Limb (tissue), 2 donors: ENCODE measurements around the gene COL9A2.

Experiments used
- DNase-seq, 2 donors: peaks; one replicate each; pipeline ENCODE4 v3.0.0-alpha.2; 2016; ENCODE audit errors: extremely low spot score in 2 of 2

COL9A2 gene

GRCh38 chr1:40264354-40264781 lies 52.7 kb downstream of the COL9A2 start:
- no peak for DNase-seq

DNA sequence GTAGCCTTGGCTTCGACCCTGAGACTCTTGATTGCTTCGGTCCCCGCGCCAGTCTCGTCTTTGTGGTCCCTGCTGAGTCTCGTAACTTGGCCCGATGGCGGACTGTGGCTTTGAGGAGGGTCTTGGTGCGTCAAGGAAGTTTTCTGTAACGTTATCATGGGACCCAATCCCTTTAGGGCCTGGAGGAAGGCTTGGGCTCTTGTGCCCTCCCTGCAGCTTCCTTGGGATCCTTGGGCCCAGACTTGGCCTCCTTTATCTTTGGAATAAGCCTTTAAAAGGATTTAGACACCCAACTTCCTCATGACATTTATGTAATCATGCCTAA lies 58.7 kb downstream of the COL9A2 start:
- no peak for DNase-seq

DNA sequence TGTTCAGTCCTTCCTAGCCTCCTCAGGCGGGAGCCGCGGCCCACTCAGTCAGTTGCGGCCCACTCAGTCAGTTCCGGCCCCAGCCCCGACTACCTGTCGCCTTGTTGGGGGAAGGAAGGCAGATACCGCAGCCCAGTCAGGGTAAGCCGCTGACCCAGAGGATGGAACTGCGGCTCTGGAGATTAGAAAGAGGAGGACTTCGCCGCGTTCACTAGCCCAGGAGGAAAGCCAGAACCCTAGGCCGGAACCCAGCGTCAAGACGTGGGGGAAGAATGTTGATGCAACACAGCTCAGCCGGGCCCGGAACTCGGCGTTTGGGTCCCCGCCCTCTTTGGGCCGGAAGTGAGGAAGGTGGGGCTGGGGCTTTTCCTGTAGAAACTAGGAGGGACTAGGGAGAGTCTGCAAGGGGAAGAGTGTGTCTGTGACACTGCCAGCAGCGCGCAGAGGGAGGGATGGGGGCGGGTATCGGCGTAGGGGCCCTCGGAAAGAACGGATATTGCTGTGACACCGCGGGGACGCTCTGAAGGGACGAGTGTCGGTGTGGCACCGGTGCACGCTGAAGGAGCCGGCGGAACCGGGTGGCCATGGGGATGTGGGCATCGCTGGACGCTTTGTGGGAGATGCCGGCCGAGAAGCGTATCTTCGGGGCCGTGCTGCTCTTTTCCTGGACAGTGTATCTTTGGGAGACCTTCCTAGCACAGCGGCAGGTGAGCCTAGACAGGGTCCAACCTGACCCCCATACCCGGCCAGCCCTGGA lies 59.2 kb downstream of the COL9A2 start, which contains the start of gene ZMPSTE24:
ZMPSTE24 (plus strand) TSS at position 549 of the 757 bp plus-strand sequence; CDS start at position 585, 36 bp downstream.
- peak; percentile 95 to 96 for DNase-seq

- DNase-seq = no peak
Measured at GRCh38 chr1:40257313-40257687, 59.8 kb downstream of the COL9A2 start.

DNA sequence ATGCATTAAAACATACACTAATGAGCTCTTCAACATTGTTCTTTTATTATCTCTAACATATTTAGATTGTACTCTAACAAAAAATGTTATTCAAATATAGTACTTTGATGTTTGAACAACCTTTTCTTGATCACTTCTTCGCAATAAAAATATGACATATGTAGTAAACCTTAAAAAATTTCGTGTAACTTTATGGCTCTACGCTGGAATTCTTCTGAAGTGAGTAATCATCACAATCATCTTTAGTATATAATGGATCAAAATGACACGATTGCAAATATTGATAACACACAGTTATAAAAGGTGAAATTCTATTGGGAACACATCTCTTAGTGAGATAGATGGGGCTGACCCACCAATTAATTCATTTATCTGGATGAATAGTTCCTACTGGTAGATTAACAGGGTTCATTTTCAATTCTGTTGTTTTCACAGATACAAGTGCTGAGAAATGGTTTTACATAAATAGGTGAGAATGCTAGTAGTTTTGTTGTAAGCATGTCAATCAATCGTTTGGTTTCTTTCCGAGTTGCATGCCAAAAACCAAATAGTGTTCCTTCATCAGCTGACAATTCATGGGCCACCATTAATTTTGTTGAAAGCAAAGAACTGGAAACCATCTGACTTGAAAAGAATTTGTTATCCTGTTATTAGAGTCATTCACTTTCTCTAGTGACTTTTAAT lies 60.5 kb downstream of the COL9A2 start:
- no peak for DNase-seq

DNA sequence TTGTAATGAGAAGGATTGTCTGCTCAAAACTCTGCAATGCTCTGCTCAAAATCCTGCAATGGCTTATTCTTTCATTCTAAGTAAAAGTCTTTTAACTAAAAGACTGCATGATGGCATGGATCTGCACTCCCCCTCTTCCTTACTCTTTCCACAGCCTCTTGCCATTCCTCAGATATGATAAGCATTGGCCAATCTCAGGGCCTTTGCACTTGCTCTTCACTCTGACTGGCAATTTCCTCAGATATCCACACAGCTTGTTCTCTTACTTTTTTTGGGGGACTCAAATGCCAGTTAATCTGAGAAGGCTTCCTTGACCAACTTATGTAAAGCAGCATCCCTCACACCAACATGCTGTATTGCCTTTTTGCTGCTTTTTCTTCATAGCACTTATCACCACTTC lies 61.9 kb downstream of the COL9A2 start:
- DNase-seq = no peak

GRCh38 chr1:40252601-40253000 lies 64.5 kb downstream of the COL9A2 start:
- DNase-seq = no peak

GRCh38 chr1:40251456-40251855 lies 65.6 kb downstream of the COL9A2 start:
- no peak for DNase-seq
